ENCODE measurements around the gene PGAM2. TPM values are rescaled to one million over a fixed set of nuclear protein-coding genes. Genes with fewer than 3 reads are reported as not detected.

Gene PGAM2
- total and polyA plus RNA-seq, 2 experiments from 2014 or later = 148 to 165 TPM

Other genes with a start within 250 kb of the PGAM2 start
- 160 and 172 TPM in 2 replicates for gene MRPS24, start 196.1 kb downstream of the PGAM2 start, total RNA-seq
- gene MRPS24, start 196.1 kb downstream of the PGAM2 start, polyA plus RNA-seq = 183 and 198 TPM in 2 replicates
- gene URGCP, start 159.0 kb downstream of the PGAM2 start, total RNA-seq = 30.9 and 40.2 TPM in 2 replicates
- gene URGCP, start 159.0 kb downstream of the PGAM2 start, polyA plus RNA-seq = 28.3 and 42.7 TPM in 2 replicates
- 12.7 and 27.3 TPM in 2 replicates for gene UBE2D4, start 139.1 kb downstream of the PGAM2 start, total RNA-seq
- gene UBE2D4, start 139.1 kb downstream of the PGAM2 start, polyA plus RNA-seq = 16.6 and 22.5 TPM in 2 replicates
- gene SPDYE1, start 67.7 kb downstream of the PGAM2 start, total RNA-seq = not detected in 2 replicates
- 1.6 and 1.7 TPM in 2 replicates for gene SPDYE1, start 67.7 kb downstream of the PGAM2 start, polyA plus RNA-seq
- gene DBNL, start 20.9 kb downstream of the PGAM2 start, total RNA-seq = 130 TPM in 2 replicates
- 69.3 and 129 TPM in 2 replicates for gene DBNL, start 20.9 kb downstream of the PGAM2 start, polyA plus RNA-seq
- 52.5 and 95.9 TPM in 2 replicates for gene POLM, start 17.0 kb upstream of the PGAM2 start, total RNA-seq
- 25.1 and 26.7 TPM in 2 replicates for gene POLM, start 17.0 kb upstream of the PGAM2 start, polyA plus RNA-seq
- gene AEBP1, start 38.8 kb upstream of the PGAM2 start, total RNA-seq = 60.8 and 94.1 TPM in 2 replicates
- 96.0 and 107 TPM in 2 replicates for gene AEBP1, start 38.8 kb upstream of the PGAM2 start, polyA plus RNA-seq
- gene POLD2, start 58.0 kb upstream of the PGAM2 start, total RNA-seq = 123 and 133 TPM in 2 replicates
- gene POLD2, start 58.0 kb upstream of the PGAM2 start, polyA plus RNA-seq = 194 and 198 TPM in 2 replicates
- gene MYL7, start 75.8 kb upstream of the PGAM2 start, total RNA-seq = 9,288 and 26,089 TPM in 2 replicates
- 8,361 and 20,231 TPM in 2 replicates for gene MYL7, start 75.8 kb upstream of the PGAM2 start, polyA plus RNA-seq
- gene GCK, start 123.9 kb upstream of the PGAM2 start, total RNA-seq = 19.1 and 46.4 TPM in 2 replicates
- gene GCK, start 123.9 kb upstream of the PGAM2 start, polyA plus RNA-seq = 26.7 and 62.9 TPM in 2 replicates
- gene YKT6, start 135.4 kb upstream of the PGAM2 start, total RNA-seq = 59.8 and 92.9 TPM in 2 replicates
- 76.2 and 105 TPM in 2 replicates for gene YKT6, start 135.4 kb upstream of the PGAM2 start, polyA plus RNA-seq

All from cardiac muscle cell (in vitro differentiated cells and primary cell).